NT2/D1 (cell line): Measurements from ENCODE around the gene IL32.
"Not testable (repeated sequence)": the region's sequence is repeated elsewhere in the genome, so short reads cannot be mapped to it uniquely, and the experiment has no call there.

ENCODE experiments used
- DNase-seq: peaks from one replicate; pipeline ENCODE4 v3.0.0-alpha.2; 2011; ENCODE audit warnings: low read depth, low spot score
- H3K27me3 ChIP-seq: 2 replicates; pipeline ENCODE4 v1.6.0; 2011; ENCODE audit warnings: mild to moderate bottlenecking; ENCODE audit not compliant: insufficient read length, insufficient read depth
- H3K36me3 ChIP-seq: 2 replicates; pipeline ENCODE4 v1.6.1; 2011; ENCODE audit warnings: mild to moderate bottlenecking, low read length, mixed read lengths; ENCODE audit not compliant: insufficient read depth, insufficient read length
- H3K4me1 ChIP-seq: 2 replicates; pipeline ENCODE4 v1.5.1; 2011; ENCODE audit not compliant: insufficient read depth, insufficient read length
- H3K4me3 ChIP-seq: 2 replicates; pipeline ENCODE4 v1.5.1; 2011; ENCODE audit warnings: low read depth; ENCODE audit not compliant: insufficient read length
- H3K9ac ChIP-seq: 2 replicates; pipeline ENCODE4 v1.6.0; 2011; ENCODE audit warnings: low read depth; ENCODE audit not compliant: insufficient read length
- H3K9me3 ChIP-seq: 2 replicates; pipeline ENCODE4 v1.5.1; 2011; ENCODE audit warnings: mild to moderate bottlenecking, low read length; ENCODE audit not compliant: insufficient read depth
- SUZ12 ChIP-seq: IDR thresholded peaks from 2 replicates; pipeline ENCODE4 v1.6.1; 2011; ENCODE audit not compliant: insufficient read length, insufficient read depth; ENCODE audit errors: extremely low read depth
- YY1 ChIP-seq: IDR thresholded peaks from 2 replicates; pipeline ENCODE4 v1.6.1; 2011; ENCODE audit not compliant: insufficient read length, insufficient read depth
- ZNF274 ChIP-seq: IDR thresholded peaks from 2 replicates; pipeline ENCODE4 v1.6.1; 2011; ENCODE audit warnings: mild to moderate bottlenecking, low read depth, low read length

The IL32 gene

GRCh38 chr16:3049921-3050481 lies 15.4 kb upstream of the IL32 start:
- Histone ChIP-seq H3K36me3 (peaks cover 14% of the 10 kb centered on the region), H3K4me1 (peaks cover 15% of the 10 kb centered on the region), H3K9me3 (no peaks in the 10 kb centered on the region), H3K27me3 (peaks cover 43% of the 10 kb centered on the region), H3K4me3 (no peak overlapping the region), H3K9ac (no peak overlapping the region)
- DNase-seq: no peak
- TF ChIP-seq YY1 (no peak), SUZ12 (no peak), ZNF274 (no peak)

GRCh38 chr16:3050487-3050886 lies 15.0 kb upstream of the IL32 start:
- H3K9ac ChIP-seq: no peak overlapping the region
- TF ChIP-seq ZNF274: no peak
- H3K36me3 ChIP-seq: peaks cover 19% of the 10 kb centered on the region
- peaks cover 43% of the 10 kb centered on the region for H3K27me3 ChIP-seq
- no peak overlapping the region for H3K4me3 ChIP-seq
- DNase-seq: no peak
- H3K4me1 ChIP-seq: peaks cover 17% of the 10 kb centered on the region
- no peaks in the 10 kb centered on the region for H3K9me3 ChIP-seq

DNA sequence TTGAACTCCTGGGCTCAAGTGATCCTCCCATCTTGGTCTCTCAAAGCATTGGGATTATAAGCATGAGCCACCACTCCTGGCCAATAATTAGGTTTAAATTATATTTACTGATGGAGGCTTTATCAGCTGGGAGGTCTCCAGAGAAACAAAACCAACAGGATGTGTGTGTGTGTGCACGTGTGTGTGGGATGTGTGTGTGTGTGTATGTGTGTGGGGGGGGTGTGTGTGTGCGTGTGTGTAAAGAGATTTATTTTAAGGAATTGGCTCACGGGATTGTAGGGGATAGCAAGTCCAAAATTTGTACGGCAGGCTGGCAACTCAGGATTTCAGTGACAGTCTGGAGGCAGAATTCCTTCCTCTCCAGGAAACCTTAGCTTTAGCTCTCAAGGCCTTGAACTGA lies 14.4 kb upstream of the IL32 start:
- Histone ChIP-seq H3K9ac (no peak overlapping the region), H3K27me3 (peaks cover 38% of the 10 kb centered on the region), H3K9me3 (no peaks in the 10 kb centered on the region), H3K4me1 (peaks cover 20% of the 10 kb centered on the region), H3K4me3 (no peak overlapping the region), H3K36me3 (peaks cover 21% of the 10 kb centered on the region)
- TF ChIP-seq YY1: no peak
- no peak for TF ChIP-seq SUZ12
- TF ChIP-seq ZNF274: no peak
- no peak for DNase-seq

GRCh38 chr16:3051494-3051893 lies 13.9 kb upstream of the IL32 start:
- Histone ChIP-seq H3K9ac (no peak overlapping the region), H3K4me1 (peaks cover 20% of the 10 kb centered on the region), H3K27me3 (peaks cover 34% of the 10 kb centered on the region), H3K36me3 (peaks cover 22% of the 10 kb centered on the region), H3K4me3 (no peak overlapping the region), H3K9me3 (no peaks in the 10 kb centered on the region)
- TF ChIP-seq SUZ12 (no peak), ZNF274 (no peak), YY1 (no peak)
- DNase-seq: no peak

DNA sequence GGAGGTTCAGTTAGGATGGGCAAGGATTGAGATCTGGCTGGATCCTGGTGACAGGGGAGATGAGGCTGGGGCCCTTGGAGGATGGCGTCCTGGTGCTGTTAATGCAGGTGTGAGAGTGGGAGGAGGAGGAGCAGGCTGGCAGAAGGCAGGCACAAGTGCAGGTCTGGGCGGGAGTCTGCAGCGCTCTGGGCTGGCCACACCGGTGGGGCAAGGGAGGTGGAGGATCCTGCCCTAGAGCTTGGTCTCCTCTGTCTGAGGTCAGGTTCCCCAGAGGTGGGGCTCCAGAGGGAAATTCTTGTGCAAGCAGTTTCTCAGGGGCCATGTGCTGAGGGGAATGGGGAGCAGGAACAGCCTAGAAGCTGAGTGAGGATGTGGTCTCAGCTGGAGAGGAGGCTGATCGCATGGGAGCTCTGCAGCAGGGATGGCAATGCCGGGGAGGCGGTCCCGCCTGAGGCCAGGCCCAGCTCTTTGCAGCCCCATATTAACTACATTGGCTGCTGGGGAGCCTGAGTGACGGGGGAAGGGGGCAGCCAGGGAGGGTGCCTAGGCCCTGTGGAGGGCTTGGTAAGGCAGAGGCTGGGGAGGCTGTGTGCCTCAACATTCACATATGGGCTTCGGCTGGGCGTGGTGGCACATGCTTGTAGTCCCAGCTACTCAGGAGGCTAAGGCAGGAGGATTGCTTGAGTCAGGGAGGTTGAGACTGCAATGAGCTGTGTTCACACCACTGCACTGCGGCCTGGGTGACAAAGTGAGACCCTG lies 12.7 kb upstream of the IL32 start:
- H3K4me3 ChIP-seq, H3K9me3 ChIP-seq, DNase-seq, H3K9ac ChIP-seq: not testable (repeated sequence)
- Histone ChIP-seq H3K4me1 (peaks cover 15% of the 10 kb centered on the region), H3K27me3 (peaks cover 21% of the 10 kb centered on the region), H3K36me3 (peaks cover 29% of the 10 kb centered on the region)

- Histone ChIP-seq H3K36me3 (peaks cover 29% of the 10 kb centered on the region), H3K4me1 (peaks cover 16% of the 10 kb centered on the region), H3K27me3 (peaks cover 15% of the 10 kb centered on the region)
- not testable (repeated sequence) for H3K9ac ChIP-seq, DNase-seq, H3K4me3 ChIP-seq, H3K9me3 ChIP-seq
Observed at GRCh38 chr16:3053330-3053710, 12.1 kb upstream of the IL32 start.

GRCh38 chr16:3054965-3055733 lies 10.3 kb upstream of the IL32 start:
- H3K4me3 ChIP-seq: no peak overlapping the region
- peaks cover 29% of the 10 kb centered on the region for H3K36me3 ChIP-seq
- DNase-seq: no peak
- peaks cover 6% of the 10 kb centered on the region for H3K27me3 ChIP-seq
- H3K4me1 ChIP-seq: peaks cover 19% of the 10 kb centered on the region
- TF ChIP-seq SUZ12: no peak
- no peak for TF ChIP-seq YY1
- TF ChIP-seq ZNF274: no peak
- H3K9me3 ChIP-seq: no peaks in the 10 kb centered on the region
- H3K9ac ChIP-seq: peak overlapping the region; percentile 42

DNA sequence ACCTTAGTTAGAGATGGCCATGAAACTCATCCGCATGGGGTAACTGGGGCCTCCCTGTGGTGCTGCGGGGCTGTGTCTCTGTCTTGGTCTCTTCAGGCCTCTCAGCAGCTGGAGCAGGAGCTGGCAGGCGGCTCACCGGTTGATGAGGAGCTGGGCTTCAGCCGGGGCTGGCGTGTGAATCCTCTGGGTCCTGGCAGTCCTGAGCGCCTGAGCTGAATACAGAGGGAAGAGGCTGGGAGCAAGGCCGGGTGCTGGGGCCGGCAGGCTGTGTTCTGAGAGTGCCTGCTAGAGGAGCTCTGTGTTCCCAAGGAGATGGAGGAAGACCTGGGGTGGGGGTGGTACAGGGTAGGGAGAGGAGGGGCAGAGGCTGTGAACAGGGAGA lies 9.7 kb upstream of the IL32 start:
- H3K4me3 ChIP-seq, DNase-seq, H3K9ac ChIP-seq, H3K9me3 ChIP-seq: not testable (repeated sequence)
- H3K4me1 ChIP-seq: peaks cover 18% of the 10 kb centered on the region
- H3K27me3 ChIP-seq: peaks cover 10% of the 10 kb centered on the region
- peaks cover 29% of the 10 kb centered on the region for H3K36me3 ChIP-seq
